Measurements from ENCODE around the gene RASGRP3.

RASGRP3 gene

GRCh38 chr2:33510586-33510968, 34.1 kb downstream of the RASGRP3 start:
- TF ChIP-seq CTCF (IDR thresholded peaks at IDR 0.05; ENCODE audit: borderline replicate concordance, insufficient read depth, low read depth, low read length), result no peak
- no peak overlapping the region for H3K4me3 ChIP-seq (ENCODE audit: low read depth, low read length)

- no peak overlapping the region for H3K4me3 ChIP-seq (ENCODE audit: low read depth, low read length)
- no peak for TF ChIP-seq CTCF (IDR thresholded peaks at IDR 0.05; ENCODE audit: borderline replicate concordance, insufficient read depth, low read depth, low read length)
Measured at GRCh38 chr2:33511141-33511540, 34.7 kb downstream of the RASGRP3 start.

- TF ChIP-seq CTCF (IDR thresholded peaks at IDR 0.05; ENCODE audit: borderline replicate concordance, insufficient read depth, low read depth, low read length), result no peak
- no peak overlapping the region for H3K4me3 ChIP-seq (ENCODE audit: low read depth, low read length)
Measured at GRCh38 chr2:33512112-33512511, 35.7 kb downstream of the RASGRP3 start.

- TF ChIP-seq CTCF (IDR thresholded peaks at IDR 0.05; ENCODE audit: borderline replicate concordance, insufficient read depth, low read depth, low read length), result no peak
- H3K4me3 ChIP-seq (ENCODE audit: low read depth, low read length), result no peak overlapping the region
Measured at GRCh38 chr2:33513480-33513879, 37.0 kb downstream of the RASGRP3 start.

- H3K4me3 ChIP-seq (ENCODE audit: low read depth, low read length), result no peak overlapping the region
- TF ChIP-seq CTCF (IDR thresholded peaks at IDR 0.05; ENCODE audit: borderline replicate concordance, insufficient read depth, low read depth, low read length), result no peak
Measured at GRCh38 chr2:33516456-33516995, 40.1 kb downstream of the RASGRP3 start.

GRCh38 chr2:33518200-33518599, 41.8 kb downstream of the RASGRP3 start:
- no peak overlapping the region for H3K4me3 ChIP-seq (ENCODE audit: low read depth, low read length)
- no peak for TF ChIP-seq CTCF (IDR thresholded peaks at IDR 0.05; ENCODE audit: borderline replicate concordance, insufficient read depth, low read depth, low read length)

GRCh38 chr2:33518929-33519328, 42.5 kb downstream of the RASGRP3 start:
- no peak overlapping the region for H3K4me3 ChIP-seq (ENCODE audit: low read depth, low read length)
- TF ChIP-seq CTCF (IDR thresholded peaks at IDR 0.05; ENCODE audit: borderline replicate concordance, insufficient read depth, low read depth, low read length), result no peak

All from GM12875 (cell line).